HepG2 (cell line): Measurements from ENCODE around the gene FITM1. TPM values are rescaled to one million over a fixed set of nuclear protein-coding genes. Genes with fewer than 3 reads are reported as not detected.

Experiments
- CBX5 ChIP-seq: sonication (generic); formaldehyde crosslinking; IDR thresholded peaks from 2 replicates; pipeline ENCODE4 v1.4.0; 2020; ENCODE audit warnings: missing genetic modification reagents, borderline replicate concordance
- ELF4 ChIP-seq: sonication (generic); formaldehyde crosslinking; IDR thresholded peaks from 2 replicates; pipeline ENCODE4 v1.5.0; 2020; ENCODE audit warnings: missing genetic modification reagents, mild to moderate bottlenecking, moderate library complexity, borderline replicate concordance
- ESRRA ChIP-seq: sonication (generic); formaldehyde crosslinking; IDR thresholded peaks from 2 replicates; pipeline ENCODE4 v1.5.1; 2020; ENCODE audit warnings: mild to moderate bottlenecking, low read depth, missing genetic modification reagents
- FOXP1 ChIP-seq, 2 experiments: fragments of 450-650 bp in 1 of 2; IDR thresholded peaks; 2 replicates each; pipeline ENCODE4 v1.6.1; 2017 to 2018; ENCODE audit warnings: antibody characterized with exemption in 1 of 2
- HOXA9 ChIP-seq: sonication (generic); formaldehyde crosslinking; IDR thresholded peaks from 2 replicates; pipeline ENCODE4 v1.8.1; 2022; ENCODE audit warnings: missing genetic modification reagents, mild to moderate bottlenecking, moderate library complexity, borderline replicate concordance
- JUNB ChIP-seq: sonication (generic); formaldehyde crosslinking; IDR thresholded peaks from 2 replicates; pipeline ENCODE4 v1.8.0; 2022; ENCODE audit warnings: missing genetic modification reagents, mild to moderate bottlenecking, borderline replicate concordance
- MLXIP ChIP-seq: sonication (generic); formaldehyde crosslinking; IDR thresholded peaks from 2 replicates; pipeline ENCODE4 v1.9.0; 2021; ENCODE audit warnings: missing genetic modification reagents, borderline replicate concordance
- PHF8 ChIP-seq: sonication (generic); formaldehyde crosslinking; IDR thresholded peaks from 2 replicates; pipeline ENCODE4 v1.5.0; 2020; ENCODE audit warnings: missing genetic modification reagents
- RBAK ChIP-seq: sonication (generic); formaldehyde crosslinking; IDR thresholded peaks from 2 replicates; pipeline ENCODE4 v1.5.1; 2020; ENCODE audit warnings: mild to moderate bottlenecking, missing genetic modification reagents
- THYN1 ChIP-seq: sonication (generic); formaldehyde crosslinking; IDR thresholded peaks from 2 replicates; pipeline ENCODE4 v1.8.1; 2023; ENCODE audit warnings: low read depth, mild to moderate bottlenecking, moderate library complexity, missing genetic modification reagents, borderline replicate concordance
- ZBTB49 ChIP-seq: sonication (generic); formaldehyde crosslinking; IDR thresholded peaks from 2 replicates; pipeline ENCODE4 v1.4.0; 2020; ENCODE audit warnings: missing genetic modification reagents, borderline replicate concordance
- ZNF136 ChIP-seq: sonication (generic); formaldehyde crosslinking; IDR thresholded peaks from 2 replicates; pipeline ENCODE4 v1.8.1; 2022; ENCODE audit warnings: low read depth, mild to moderate bottlenecking, moderate library complexity, missing genetic modification reagents
- ZNF251 ChIP-seq: sonication (generic); formaldehyde crosslinking; IDR thresholded peaks from 2 replicates; pipeline ENCODE4 v1.9.0; 2021; ENCODE audit warnings: mild to moderate bottlenecking, missing genetic modification reagents
- ZNF572 ChIP-seq: sonication (generic); formaldehyde crosslinking; IDR thresholded peaks from 2 replicates; pipeline ENCODE4 v1.5.1; 2020; ENCODE audit warnings: mild to moderate bottlenecking, missing genetic modification reagents
- ZSCAN12 ChIP-seq: sonication (generic); formaldehyde crosslinking; IDR thresholded peaks from 2 replicates; pipeline ENCODE4 v1.9.0; 2021; ENCODE audit warnings: mild to moderate bottlenecking, missing genetic modification reagents
- polyA plus RNA-seq, 8 experiments: library from polyadenylated mRNA; depleted of rRNA in 3 of 8; stranded (reverse) in 7 of 8; unstranded in 1 of 8; fragments of >200 nt; fragmentation: Illumina TruSeq in 4 of 8; extraction: Trizol in 4 of 8; gene quantifications; 2 replicates each; pipeline versions ENCODE4 v1.2.1 to v1.2.3, GENCODE V29; 2011 to 2016; ENCODE audit warnings: low read depth in 4 of 8, missing spikeins in 1 of 8, mixed read lengths in 1 of 8; ENCODE audit not compliant: insufficient read depth in 1 of 8
- total RNA-seq, 5 experiments: library from RNA; depleted of rRNA; stranded (reverse); fragments of >200 nt; fragmentation: Illumina TruSeq; extraction: Trizol; gene quantifications; 2 replicates each; pipeline ENCODE4 v1.2.3, GENCODE V29; 2016; ENCODE audit warnings: low read depth in 1 of 5
- TF ChIP-seq, protein P1 (sequence below): sonication (generic); formaldehyde crosslinking; IDR thresholded peaks from 2 replicates; pipeline ENCODE4 v1.8.0; 2022; ENCODE audit warnings: mild to moderate bottlenecking, missing genetic modification reagents, borderline replicate concordance
- TF ChIP-seq, protein P2 (sequence below): sonication (generic); formaldehyde crosslinking; IDR thresholded peaks from 2 replicates; pipeline ENCODE4 v1.4.0; 2020; ENCODE audit warnings: mild to moderate bottlenecking, missing genetic modification reagents

Gene FITM1
- total and polyA plus RNA-seq, 2 of the 13 experiments (the other 11 are each of a cell fraction or from before 2014, with no cell fraction given): 2.7 to 5.8 TPM

- 0 out of 2 replicates have a peak, but pooled peaks have one; percentile 18 for TF ChIP-seq ZNF572
- TF ChIP-seq, protein P1, sequence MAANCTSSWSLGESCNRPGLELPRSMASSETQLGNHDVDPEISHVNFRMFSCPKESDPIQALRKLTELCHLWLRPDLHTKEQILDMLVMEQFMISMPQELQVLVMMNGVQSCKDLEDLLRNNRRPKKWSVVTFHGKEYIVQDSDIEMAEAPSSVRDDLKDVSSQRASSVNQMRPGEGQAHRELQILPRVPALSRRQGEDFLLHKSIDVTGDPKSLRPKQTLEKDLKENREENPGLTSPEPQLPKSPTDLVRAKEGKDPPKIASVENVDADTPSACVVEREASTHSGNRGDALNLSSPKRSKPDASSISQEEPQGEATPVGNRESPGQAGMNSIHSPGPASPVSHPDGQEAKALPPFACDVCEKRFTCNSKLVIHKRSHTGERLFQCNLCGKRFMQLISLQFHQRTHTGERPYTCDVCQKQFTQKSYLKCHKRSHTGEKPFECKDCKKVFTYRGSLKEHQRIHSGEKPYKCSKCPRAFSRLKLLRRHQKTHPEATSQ (CRISPR knock-in tag): no peak
- no peak for TF ChIP-seq ZNF136
- no peak for TF ChIP-seq ZNF251 (CRISPR knock-in tag)
- no peak; the same call in 1 of the 2 replicates for TF ChIP-seq ESRRA (CRISPR knock-in tag)
- TF ChIP-seq PHF8 (CRISPR knock-in tag): peak; percentile 93
- no peak for TF ChIP-seq FOXP1 (IDR thresholded peaks at IDR 0.05)
- TF ChIP-seq FOXP1 (CRISPR knock-in tag; IDR thresholded peaks at IDR 0.05): no peak
- TF ChIP-seq ZBTB49 (CRISPR knock-in tag): peak; percentile 55; the same call in 1 of the 2 replicates
- no peak; the same call in 1 of the 2 replicates for TF ChIP-seq ZSCAN12 (CRISPR knock-in tag)
- TF ChIP-seq ELF4 (CRISPR knock-in tag): no peak
- TF ChIP-seq MLXIP (CRISPR knock-in tag): no peak
- no peak for TF ChIP-seq JUNB (CRISPR knock-in tag)
- TF ChIP-seq CBX5 (CRISPR knock-in tag): peak; percentile 58; the same call in 1 of the 2 replicates
- no peak for TF ChIP-seq RBAK
- 0 out of 2 replicates have a peak, but pooled peaks have one; percentile 38 for TF ChIP-seq THYN1
- TF ChIP-seq HOXA9 (CRISPR knock-in tag): no peak; the same call in 1 of the 2 replicates
- TF ChIP-seq, protein P2, sequence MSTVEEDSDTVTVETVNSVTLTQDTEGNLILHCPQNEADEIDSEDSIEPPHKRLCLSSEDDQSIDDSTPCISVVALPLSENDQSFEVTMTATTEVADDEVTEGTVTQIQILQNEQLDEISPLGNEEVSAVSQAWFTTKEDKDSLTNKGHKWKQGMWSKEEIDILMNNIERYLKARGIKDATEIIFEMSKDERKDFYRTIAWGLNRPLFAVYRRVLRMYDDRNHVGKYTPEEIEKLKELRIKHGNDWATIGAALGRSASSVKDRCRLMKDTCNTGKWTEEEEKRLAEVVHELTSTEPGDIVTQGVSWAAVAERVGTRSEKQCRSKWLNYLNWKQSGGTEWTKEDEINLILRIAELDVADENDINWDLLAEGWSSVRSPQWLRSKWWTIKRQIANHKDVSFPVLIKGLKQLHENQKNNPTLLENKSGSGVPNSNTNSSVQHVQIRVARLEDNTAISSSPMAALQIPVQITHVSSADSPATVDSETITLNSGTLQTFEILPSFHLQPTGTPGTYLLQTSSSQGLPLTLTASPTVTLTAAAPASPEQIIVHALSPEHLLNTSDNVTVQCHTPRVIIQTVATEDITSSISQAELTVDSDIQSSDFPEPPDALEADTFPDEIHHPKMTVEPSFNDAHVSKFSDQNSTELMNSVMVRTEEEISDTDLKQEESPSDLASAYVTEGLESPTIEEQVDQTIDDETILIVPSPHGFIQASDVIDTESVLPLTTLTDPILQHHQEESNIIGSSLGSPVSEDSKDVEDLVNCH (CRISPR knock-in tag): no peak
Measured at GRCh38 chr14:24080888-24081738, 49.3 kb upstream of the FITM1 start (continued).
